Mesendoderm (in vitro differentiated cells): ENCODE measurements around the gene SMPD3.

Experiments
- DNase-seq: peaks from one replicate; pipeline ENCODE4 v3.0.0; 2013
- H2AK5ac ChIP-seq: 2 replicates; pipeline ENCODE4 v1.6.1; 2013; ENCODE audit warnings: low read length, inconsistent platforms
- H2BK120ac ChIP-seq: 2 replicates; pipeline ENCODE4 v1.6.1; 2013; ENCODE audit warnings: low read depth, mild to moderate bottlenecking, low read length, moderate library complexity, mixed read lengths
- H2BK15ac ChIP-seq: replicated peaks from 2 replicates; pipeline ENCODE4 v1.6.1; 2013; ENCODE audit warnings: low read depth, mild to moderate bottlenecking, moderate library complexity
- H2BK5ac ChIP-seq: 2 replicates; pipeline ENCODE4 v1.6.1; 2013; ENCODE audit warnings: low read length, inconsistent platforms
- H3K18ac ChIP-seq: 2 replicates; pipeline ENCODE4 v1.6.1; 2013; ENCODE audit warnings: mild to moderate bottlenecking, low read length, mixed read lengths
- H3K23ac ChIP-seq: one replicate; pipeline ENCODE4 v1.6.1; 2013; ENCODE audit warnings: low read length
- H3K27ac ChIP-seq: 2 replicates; pipeline ENCODE4 v1.5.1; 2013; ENCODE audit warnings: low read depth, mild to moderate bottlenecking, inconsistent platforms, low read length, moderate library complexity
- H3K27me3 ChIP-seq: 2 replicates; pipeline ENCODE4 v1.6.1; 2013; ENCODE audit warnings: low read length, control low read depth, mild to moderate bottlenecking, inconsistent platforms; ENCODE audit not compliant: insufficient read depth, poor library complexity
- H3K36me3 ChIP-seq: 2 replicates; pipeline ENCODE4 v1.6.1; 2013; ENCODE audit warnings: low read length, inconsistent platforms; ENCODE audit not compliant: control insufficient read depth, insufficient read depth
- H3K4ac ChIP-seq: one replicate; pipeline ENCODE4 v1.6.1; 2013; ENCODE audit warnings: low read depth, mild to moderate bottlenecking, low read length, moderate library complexity
- H3K4me1 ChIP-seq: 2 replicates; pipeline ENCODE4 v1.6.1; 2013; ENCODE audit warnings: low read depth, low read length, inconsistent platforms; ENCODE audit not compliant: control insufficient read depth
- H3K4me2 ChIP-seq: 2 replicates; pipeline ENCODE4 v1.6.1; 2013; ENCODE audit warnings: low read length
- H3K4me3 ChIP-seq: 2 replicates; pipeline ENCODE4 v1.5.1; 2013; ENCODE audit warnings: mild to moderate bottlenecking, low read length
- H3K56ac ChIP-seq: one replicate; pipeline ENCODE4 v1.6.1; 2013; ENCODE audit warnings: low read length
- H3K79me1 ChIP-seq: 2 replicates; pipeline ENCODE4 v1.6.1; 2013; ENCODE audit warnings: low read length, inconsistent platforms
- H3K79me2 ChIP-seq: 2 replicates; pipeline ENCODE4 v1.6.1; 2013; ENCODE audit warnings: mild to moderate bottlenecking, low read length; ENCODE audit not compliant: control insufficient read depth, insufficient read depth
- H3K9ac ChIP-seq: 2 replicates; pipeline ENCODE4 v1.6.1; 2013; ENCODE audit warnings: low read length, inconsistent platforms
- H4K5ac ChIP-seq: one replicate; pipeline ENCODE4 v1.6.1; 2013; ENCODE audit warnings: low read length
- H4K8ac ChIP-seq: one replicate; pipeline ENCODE4 v1.6.1; 2013; ENCODE audit warnings: low read depth, mild to moderate bottlenecking, control low read depth, low read length, moderate library complexity
- WGBS: extraction: QIAGEN DNeasy Blood & Tissue Kit; methylation state at CpG from one replicate; pipeline ENCODE4 v1.1.7; 2013; ENCODE audit warnings: low lambda C conversion rate, missing lambda C conversion rate; ENCODE audit not compliant: insufficient coverage; ENCODE audit errors: extremely low coverage; 5-methylcytosine and 5-hydroxymethylcytosine counted together

SMPD3 gene

DNA sequence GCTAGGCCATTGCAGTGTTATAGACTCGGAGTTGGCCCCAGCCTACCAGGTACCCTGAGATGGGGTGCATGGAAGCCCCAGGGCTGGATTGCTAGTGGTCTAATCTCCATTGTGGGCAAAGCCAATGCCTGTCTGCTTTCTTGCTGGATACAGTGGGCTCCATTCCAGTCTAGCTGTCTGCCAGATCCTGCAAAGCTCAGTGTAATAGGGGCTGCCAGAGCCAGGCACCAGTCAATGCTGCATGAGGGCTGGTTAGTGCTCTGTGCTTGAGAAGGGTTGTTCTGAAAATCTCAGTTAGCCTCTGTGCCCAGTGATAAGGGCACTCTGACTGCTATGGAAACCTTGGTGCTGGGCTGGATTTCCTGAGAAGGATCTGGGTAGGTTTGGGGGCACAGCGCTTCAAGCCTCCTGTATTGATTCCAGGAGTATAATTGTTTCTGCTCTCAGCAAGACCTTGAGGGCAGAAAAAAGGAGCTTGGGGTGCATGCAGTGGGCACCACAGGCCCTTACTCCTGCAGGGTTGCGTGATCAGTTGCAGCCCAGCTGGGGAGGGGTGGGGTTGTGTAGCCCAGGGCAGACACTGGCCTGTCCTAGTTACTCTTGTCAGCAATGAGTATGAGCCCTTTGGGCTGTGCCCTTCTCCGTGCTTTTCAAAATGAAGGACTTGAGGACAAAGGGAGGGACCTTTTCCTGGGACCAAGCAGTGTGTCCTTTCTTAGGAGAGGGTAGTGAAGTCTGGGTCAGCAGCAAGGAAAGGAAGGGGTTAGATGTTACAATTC is 19.0 kb downstream of the SMPD3 start:
- H3K4me2 ChIP-seq, result no peak overlapping the region
- H3K23ac ChIP-seq, result no peak overlapping the region
- H2BK15ac ChIP-seq, result no peak overlapping the region
- H2AK5ac ChIP-seq, result no peak overlapping the region
- no peaks in the 10 kb centered on the region for H3K79me1 ChIP-seq
- H3K27me3 ChIP-seq, result no peaks in the 10 kb centered on the region
- no peak overlapping the region for H3K4me3 ChIP-seq
- H3K79me2 ChIP-seq, result no peaks in the 10 kb centered on the region
- no peak overlapping the region for H4K8ac ChIP-seq
- no peak overlapping the region for H3K18ac ChIP-seq
- no peak overlapping the region for H3K9ac ChIP-seq
- no peaks in the 10 kb centered on the region for H3K4me1 ChIP-seq
- H3K4ac ChIP-seq, result no peak overlapping the region
- no peaks in the 10 kb centered on the region for H3K36me3 ChIP-seq
- DNase-seq, result no peak
- H2BK120ac ChIP-seq, result no peak overlapping the region
- WGBS, result no CpG with 5 or more reads among the region's 4 CpGs
- H2BK5ac ChIP-seq, result no peak overlapping the region
- H4K5ac ChIP-seq, result no peak overlapping the region
- H3K27ac ChIP-seq, result no peak overlapping the region
- no peak overlapping the region for H3K56ac ChIP-seq

DNA sequence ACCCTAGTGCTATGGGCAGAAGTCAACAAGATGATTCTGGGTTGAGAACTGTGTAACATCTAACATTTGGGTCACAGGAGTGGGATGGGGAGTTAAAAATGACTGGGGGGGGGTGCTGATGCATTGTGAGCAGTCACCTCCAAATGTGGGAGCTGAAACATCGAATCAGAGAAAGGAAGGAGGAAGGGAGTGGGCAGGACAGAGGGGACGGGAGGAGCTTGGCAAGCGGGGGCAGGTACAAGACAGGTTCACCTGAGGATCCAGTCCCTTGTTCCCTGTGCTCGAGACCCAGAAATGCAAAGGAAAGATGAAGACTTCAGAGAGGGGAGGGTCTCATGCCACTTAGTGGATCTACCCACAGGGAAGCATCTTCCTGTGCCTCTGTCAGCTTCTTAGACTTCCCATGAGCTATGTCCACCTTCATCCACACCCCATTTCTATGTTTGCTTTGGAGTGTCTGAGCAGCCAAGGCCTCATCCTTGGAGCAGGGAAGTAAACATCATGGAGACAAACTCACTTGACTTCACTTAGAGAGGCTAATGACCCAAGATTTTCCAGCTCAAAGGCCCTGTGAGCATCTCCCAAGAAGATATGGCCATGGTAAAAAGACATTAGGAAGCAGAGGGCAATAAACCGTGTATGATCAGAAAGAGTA is 20.5 kb downstream of the SMPD3 start:
- Histone ChIP-seq H3K79me2 (no peaks in the 10 kb centered on the region), H3K23ac (no peak overlapping the region), H3K56ac (no peak overlapping the region), H3K27ac (no peak overlapping the region), H3K9ac (no peak overlapping the region), H3K18ac (no peak overlapping the region), H2BK15ac (no peak overlapping the region), H4K8ac (no peak overlapping the region), H2BK5ac (no peak overlapping the region), H4K5ac (no peak overlapping the region), H3K4me3 (no peak overlapping the region), H3K4me1 (no peaks in the 10 kb centered on the region), H2AK5ac (no peak overlapping the region), H3K4me2 (no peak overlapping the region), H3K4ac (no peak overlapping the region), H2BK120ac (no peak overlapping the region), H3K36me3 (no peaks in the 10 kb centered on the region), H3K27me3 (no peaks in the 10 kb centered on the region), H3K79me1 (no peaks in the 10 kb centered on the region)
- WGBS, result no CpG with 5 or more reads among the region's 5 CpGs
- DNase-seq, result no peak

DNA sequence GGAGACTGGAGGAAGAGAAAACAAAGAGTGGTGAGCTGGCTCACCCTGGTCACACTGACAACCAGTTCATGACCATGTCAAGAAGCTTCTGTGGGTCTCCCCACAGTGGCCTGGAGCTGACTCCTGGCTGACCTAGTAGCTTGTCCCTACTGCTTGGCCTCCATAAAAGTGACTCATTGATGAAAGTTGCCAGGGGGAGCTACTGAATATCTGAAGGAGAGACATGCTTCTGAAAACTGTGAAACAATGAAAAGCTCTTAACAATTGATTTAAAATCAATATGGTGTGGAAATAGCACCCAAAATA is 22.0 kb downstream of the SMPD3 start:
- H3K36me3 ChIP-seq, result no peaks in the 10 kb centered on the region
- no peak overlapping the region for H3K4me3 ChIP-seq
- no peak overlapping the region for H4K5ac ChIP-seq
- no peaks in the 10 kb centered on the region for H3K79me1 ChIP-seq
- H3K79me2 ChIP-seq, result no peaks in the 10 kb centered on the region
- no peak overlapping the region for H3K56ac ChIP-seq
- no peaks in the 10 kb centered on the region for H3K27me3 ChIP-seq
- no peak overlapping the region for H3K23ac ChIP-seq
- no peak overlapping the region for H2BK5ac ChIP-seq
- H3K4ac ChIP-seq, result no peak overlapping the region
- H3K9ac ChIP-seq, result no peak overlapping the region
- no peaks in the 10 kb centered on the region for H3K4me1 ChIP-seq
- H2AK5ac ChIP-seq, result no peak overlapping the region
- no peak overlapping the region for H2BK120ac ChIP-seq
- H3K4me2 ChIP-seq, result no peak overlapping the region
- no peak for DNase-seq
- H3K27ac ChIP-seq, result no peak overlapping the region
- no peak overlapping the region for H2BK15ac ChIP-seq
- H3K18ac ChIP-seq, result no peak overlapping the region
- no peak overlapping the region for H4K8ac ChIP-seq

DNA sequence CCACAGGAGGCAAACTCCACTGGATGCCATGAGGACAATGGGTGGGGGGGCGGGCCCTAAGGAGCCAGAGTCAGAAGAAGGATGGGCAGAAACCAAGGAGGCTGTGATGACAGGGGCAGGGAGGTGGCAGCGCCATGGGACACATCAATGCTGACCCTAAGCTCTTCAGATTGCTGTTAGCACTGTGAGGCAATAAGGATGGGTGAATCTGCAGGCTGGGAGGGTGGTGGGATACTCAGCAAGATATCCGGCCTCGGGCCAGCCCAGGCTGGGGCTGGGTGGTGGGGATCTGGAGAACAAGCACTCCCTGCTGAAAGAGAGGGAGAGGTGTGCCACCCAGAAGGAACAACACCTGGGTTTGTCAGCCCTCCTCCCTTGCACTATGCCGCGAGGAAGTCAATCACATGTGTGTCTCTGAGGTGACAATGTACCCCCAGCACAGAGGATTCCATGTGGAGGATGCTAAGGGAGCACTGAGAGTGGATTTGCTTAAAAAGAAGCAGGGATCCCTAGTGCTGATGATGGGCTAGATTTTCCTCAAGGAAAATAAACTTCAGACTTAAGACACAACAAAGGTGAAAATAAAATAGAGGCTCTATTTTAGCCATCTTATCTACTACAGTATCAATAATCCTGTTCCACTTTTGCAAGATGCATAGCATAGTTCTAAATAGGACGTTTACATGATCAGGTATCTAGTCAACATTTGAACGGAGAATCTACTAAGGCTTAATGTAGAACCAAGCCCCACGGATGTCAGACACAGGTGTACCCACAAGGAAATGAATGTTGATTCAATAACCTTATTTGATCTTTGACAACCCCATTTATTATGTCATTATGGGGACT is 22.6 kb downstream of the SMPD3 start:
- WGBS, result no CpG with 5 or more reads among the region's 9 CpGs
- H2BK15ac ChIP-seq, result no peak overlapping the region
- no peak overlapping the region for H2BK5ac ChIP-seq
- no peak overlapping the region for H3K56ac ChIP-seq
- no peak overlapping the region for H4K5ac ChIP-seq
- H3K9ac ChIP-seq, result no peak overlapping the region
- DNase-seq, result no peak
- H4K8ac ChIP-seq, result no peak overlapping the region
- H3K18ac ChIP-seq, result no peak overlapping the region
- no peak overlapping the region for H3K23ac ChIP-seq
- no peaks in the 10 kb centered on the region for H3K27me3 ChIP-seq
- H3K4me3 ChIP-seq, result no peak overlapping the region
- H3K27ac ChIP-seq, result no peak overlapping the region
- H3K4me1 ChIP-seq, result no peaks in the 10 kb centered on the region
- no peak overlapping the region for H2AK5ac ChIP-seq
- H2BK120ac ChIP-seq, result no peak overlapping the region
- H3K4me2 ChIP-seq, result no peak overlapping the region
- H3K36me3 ChIP-seq, result no peaks in the 10 kb centered on the region
- no peak overlapping the region for H3K4ac ChIP-seq
- no peaks in the 10 kb centered on the region for H3K79me1 ChIP-seq
- no peaks in the 10 kb centered on the region for H3K79me2 ChIP-seq

DNA sequence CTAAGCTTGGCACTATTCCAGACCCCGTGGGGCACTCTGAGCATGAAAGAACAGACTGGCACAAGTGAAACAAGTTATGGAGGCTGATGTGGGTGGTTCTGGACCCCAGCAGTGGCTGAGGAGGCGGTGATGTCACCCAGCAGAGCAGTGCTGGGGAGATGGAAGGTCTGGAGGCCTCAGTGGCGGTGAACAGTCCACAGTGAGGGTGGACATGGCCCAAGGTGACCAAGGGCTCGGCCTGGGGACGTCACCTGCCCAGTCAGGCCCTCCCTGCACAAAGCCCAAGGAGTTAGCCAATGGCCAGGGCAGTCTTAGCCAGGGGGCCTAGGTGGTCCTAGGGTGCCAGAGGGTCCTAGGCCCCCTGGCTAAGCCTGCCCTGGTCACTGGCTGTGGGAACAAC is 24.5 kb downstream of the SMPD3 start:
- Histone ChIP-seq H3K4me3 (no peak overlapping the region), H4K5ac (no peak overlapping the region), H3K4me2 (no peak overlapping the region), H3K79me2 (no peaks in the 10 kb centered on the region), H2BK120ac (no peak overlapping the region), H2BK5ac (no peak overlapping the region), H2AK5ac (no peak overlapping the region), H3K4me1 (no peaks in the 10 kb centered on the region), H3K27me3 (no peaks in the 10 kb centered on the region), H3K27ac (no peak overlapping the region), H3K18ac (no peak overlapping the region), H2BK15ac (no peak overlapping the region), H3K79me1 (no peaks in the 10 kb centered on the region), H3K4ac (no peak overlapping the region), H3K23ac (no peak overlapping the region), H4K8ac (no peak overlapping the region), H3K36me3 (no peaks in the 10 kb centered on the region), H3K9ac (no peak overlapping the region), H3K56ac (no peak overlapping the region)
- WGBS, result no CpG with 5 or more reads among the region's 5 CpGs
- no peak for DNase-seq
